Fibroblast of lung (primary cell): ENCODE data around the gene LOXL3. TPM values are rescaled to one million over a fixed set of nuclear protein-coding genes. Genes with fewer than 3 reads are reported as not detected.

ENCODE experiments used
- DNase-seq, 2 donors: peaks; one replicate each; pipeline versions ENCODE4 v3.0.0 to v3.0.0-alpha.2; 2010; ENCODE audit warnings: low read depth in 2 of 2
- H2AFZ ChIP-seq: 2 replicates; pipeline ENCODE4 v1.5.1; 2012; ENCODE audit warnings: low read length, control low read depth, inconsistent platforms
- H3K27ac ChIP-seq: 2 replicates; pipeline ENCODE4 v1.5.1; 2011; ENCODE audit warnings: low read length, control low read depth; ENCODE audit not compliant: insufficient read depth
- H3K27me3 ChIP-seq: 2 replicates; pipeline ENCODE4 v1.5.1; 2011; ENCODE audit warnings: mild to moderate bottlenecking, low read length; ENCODE audit not compliant: control insufficient read depth, insufficient read depth
- H3K36me3 ChIP-seq: 2 replicates; pipeline ENCODE4 v1.5.1; 2011; ENCODE audit warnings: low read length; ENCODE audit not compliant: control insufficient read depth, insufficient read depth
- H3K4me1 ChIP-seq: 2 replicates; pipeline ENCODE4 v1.5.1; 2011; ENCODE audit warnings: low read length; ENCODE audit not compliant: control insufficient read depth, insufficient read depth; ENCODE audit errors: extremely low read depth
- H3K4me2 ChIP-seq: 2 replicates; pipeline ENCODE4 v1.5.1; 2011; ENCODE audit warnings: low read length, control low read depth; ENCODE audit not compliant: insufficient read depth; ENCODE audit errors: extremely low read depth
- H3K4me3 ChIP-seq, 4 experiments: fragments of 200-600 bp in 1 of 4; sonication (generic) in 1 of 4; replicated peaks in 1 of 4; 2 replicates each; pipeline ENCODE4 v1.5.1; 2011 to 2016; ENCODE audit warnings: low read length in 4 of 4, low read depth in 3 of 4, mild to moderate bottlenecking in 3 of 4, control low read depth in 2 of 4, inconsistent platforms in 1 of 4, mixed read lengths in 1 of 4; ENCODE audit not compliant: insufficient read depth in 1 of 4; ENCODE audit errors: control extremely low read depth in 1 of 4
- H3K79me2 ChIP-seq: 2 replicates; pipeline ENCODE4 v1.5.1; 2012; ENCODE audit warnings: mild to moderate bottlenecking, low read length, inconsistent platforms; ENCODE audit not compliant: control insufficient read depth, insufficient read depth
- H3K9ac ChIP-seq: 2 replicates; pipeline ENCODE4 v1.5.1; 2011; ENCODE audit warnings: mild to moderate bottlenecking, low read length, control low read depth; ENCODE audit not compliant: insufficient read depth
- H3K9me3 ChIP-seq: 2 replicates; pipeline ENCODE4 v1.5.1; 2012; ENCODE audit warnings: low read depth, low read length; ENCODE audit not compliant: control insufficient read depth, insufficient read depth
- H4K20me1 ChIP-seq: 2 replicates; pipeline ENCODE4 v1.5.1; 2011; ENCODE audit warnings: low read length; ENCODE audit not compliant: control insufficient read depth, insufficient read depth; ENCODE audit errors: extremely low read depth
- CTCF ChIP-seq, 2 donors: IDR thresholded peaks in 1 of 2; conservative IDR thresholded peaks in 1 of 2; 1 replicate in 1 of 2; 2 replicates in 1 of 2; pipeline ENCODE4 v1.5.1; 2011 to 2012; ENCODE audit warnings: low read length in 2 of 2, control low read depth in 1 of 2, inconsistent platforms in 1 of 2, low read depth in 1 of 2, mild to moderate bottlenecking in 1 of 2
- EZH2 ChIP-seq: IDR thresholded peaks from 2 replicates; pipeline ENCODE4 v1.5.1; 2012; ENCODE audit warnings: low read length, control low read depth, mild to moderate bottlenecking; ENCODE audit errors: missing control alignments
- polyA plus RNA-seq, 2 donors: library from polyadenylated mRNA; depleted of rRNA in 1 of 2; stranded (reverse) in 1 of 2; unstranded in 1 of 2; fragments of >200 nt; gene quantifications; 2 replicates each; pipeline ENCODE4 v1.2.1, GENCODE V29; 2011 to 2012; ENCODE audit warnings: missing spikeins in 1 of 2
- total RNA-seq: library from RNA; depleted of rRNA; stranded (reverse); fragments of >200 nt; gene quantifications from 2 replicates; pipeline ENCODE4 v1.2.1, GENCODE V29; 2014

The LOXL3 gene
- total and polyA plus RNA-seq, 2 donors (not counting 1 experiment from before 2014, with no cell fraction given) = 20.6 to 26.4 TPM

- no peaks in the 10 kb centered on the region for H3K9me3 ChIP-seq
- DNase-seq = no peak
- peaks cover 4% of the 10 kb centered on the region for H3K4me1 ChIP-seq
- H3K4me3 ChIP-seq = no peak overlapping the region
- H3K9ac ChIP-seq = no peak overlapping the region
- H3K36me3 ChIP-seq = peaks cover 4% of the 10 kb centered on the region
- no peaks in the 10 kb centered on the region for H3K27me3 ChIP-seq
- H3K4me2 ChIP-seq = no peak overlapping the region
- H2AFZ ChIP-seq = no peak overlapping the region
- TF ChIP-seq EZH2 (no peak), CTCF (conservative IDR thresholded peaks at IDR 0.05 in 1 of 2, IDR thresholded peaks at IDR 0.05 in 1 of 2; ENCODE audit: low read depth in 1 of 2, low read length in 2 of 2) (no peak)
- no peak overlapping the region for H3K27ac ChIP-seq
- H3K79me2 ChIP-seq = peaks cover 3% of the 10 kb centered on the region
- no peaks in the 10 kb centered on the region for H4K20me1 ChIP-seq
Observed at GRCh38 chr2:74556831-74557370, 3.2 kb upstream of the LOXL3 start.

DNA sequence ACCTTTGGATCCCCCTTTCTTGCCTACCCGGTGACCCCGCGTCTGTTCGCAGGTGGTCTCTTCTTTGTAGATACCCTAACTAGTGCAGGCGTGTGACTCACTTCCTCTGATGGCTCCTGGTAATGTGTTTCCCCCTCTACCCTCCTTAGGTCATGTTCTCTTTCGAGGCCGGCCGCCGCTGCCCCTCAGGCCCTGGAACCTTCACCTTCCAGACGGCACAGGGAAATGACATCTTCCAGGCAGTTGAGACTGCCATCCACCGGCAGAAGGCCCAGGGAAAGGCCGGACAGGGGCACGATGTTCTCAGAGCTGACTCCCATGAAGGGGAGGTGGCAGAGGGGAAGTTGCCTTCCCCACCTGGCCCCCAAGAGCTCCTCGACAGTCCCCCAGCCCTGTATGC lies 2.4 kb upstream of the LOXL3 start:
- Histone ChIP-seq H3K4me1 (peaks cover 4% of the 10 kb centered on the region), H3K27me3 (no peaks in the 10 kb centered on the region), H4K20me1 (no peaks in the 10 kb centered on the region), H3K27ac (no peak overlapping the region), H2AFZ (no peak overlapping the region), H3K4me3 (no peak overlapping the region), H3K9me3 (no peaks in the 10 kb centered on the region), H3K4me2 (no peak overlapping the region), H3K36me3 (peaks cover 4% of the 10 kb centered on the region), H3K79me2 (peaks cover 3% of the 10 kb centered on the region), H3K9ac (no peak overlapping the region)
- TF ChIP-seq EZH2 = no peak
- no peak for TF ChIP-seq CTCF (conservative IDR thresholded peaks at IDR 0.05 in 1 of 2, IDR thresholded peaks at IDR 0.05 in 1 of 2; ENCODE audit: low read depth in 1 of 2, low read length in 2 of 2)
- DNase-seq = no peak

- TF ChIP-seq CTCF (conservative IDR thresholded peaks at IDR 0.05 in 1 of 2, IDR thresholded peaks at IDR 0.05 in 1 of 2; ENCODE audit: low read depth in 1 of 2, low read length in 2 of 2) (no peak), EZH2 (no peak)
- H3K27me3 ChIP-seq = no peaks in the 10 kb centered on the region
- DNase-seq = no peak
- H3K27ac ChIP-seq = no peak overlapping the region
- H3K79me2 ChIP-seq = peaks cover 3% of the 10 kb centered on the region
- peaks cover 4% of the 10 kb centered on the region for H3K36me3 ChIP-seq
- H3K4me2 ChIP-seq = peak overlapping the region; percentile 85
- H3K4me1 ChIP-seq = peaks cover 4% of the 10 kb centered on the region
- H3K9me3 ChIP-seq = no peaks in the 10 kb centered on the region
- H4K20me1 ChIP-seq = no peaks in the 10 kb centered on the region
- H3K4me3 ChIP-seq = peak overlapping the region; percentile 52 to 98 (median 74)
- H3K9ac ChIP-seq = peak overlapping the region; percentile 35
- no peak overlapping the region for H2AFZ ChIP-seq
Observed at GRCh38 chr2:74555610-74556103, 1.9 kb upstream of the LOXL3 start.
